GM18951 (cell line): ENCODE measurements around the gene AMN1.

Experiments used
- POLR2A ChIP-seq: IDR thresholded peaks from 4 replicates; pipeline ENCODE4 v1.6.1; 2011; ENCODE audit warnings: mild to moderate bottlenecking; ENCODE audit not compliant: insufficient read length, insufficient read depth; ENCODE audit errors: extremely low read depth
- in situ Hi-C: fragments of 300-500 bp; cut with MboI; formaldehyde crosslinking; loops from one replicate; pipeline ENCODE4 v1.12.0; 2022; ENCODE audit warnings: low sequenced_read_pairs, mixed read lengths, inconsistent platforms; ENCODE audit not compliant: unreplicated experiment

The AMN1 gene

DNA sequence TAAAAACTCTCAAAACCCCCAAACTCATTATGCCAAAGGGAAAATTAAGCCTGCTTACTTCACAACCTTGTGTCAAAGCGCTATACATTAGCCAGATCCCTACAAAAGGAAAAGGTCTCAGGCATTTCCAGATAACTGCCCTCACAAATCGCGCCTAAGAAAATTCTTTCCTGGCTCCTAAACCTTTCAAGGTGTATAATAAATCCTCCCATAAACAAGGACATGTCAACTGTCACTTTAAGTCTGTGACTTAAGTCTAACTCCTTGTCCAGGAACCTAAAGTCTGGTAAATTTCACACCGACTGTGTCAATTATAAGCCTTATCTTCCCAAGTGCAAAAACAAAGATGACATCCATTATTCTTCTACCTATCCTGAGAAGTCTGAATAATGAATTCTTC is 73.6 kb downstream of the AMN1 start:
- in situ Hi-C loops: loop anchor here (10.0 to 25.0 kb wide), 3 partner anchors 407 to 1090 kb away; no protein-coding TSS in a partner anchor
- no peak for TF ChIP-seq POLR2A

DNA sequence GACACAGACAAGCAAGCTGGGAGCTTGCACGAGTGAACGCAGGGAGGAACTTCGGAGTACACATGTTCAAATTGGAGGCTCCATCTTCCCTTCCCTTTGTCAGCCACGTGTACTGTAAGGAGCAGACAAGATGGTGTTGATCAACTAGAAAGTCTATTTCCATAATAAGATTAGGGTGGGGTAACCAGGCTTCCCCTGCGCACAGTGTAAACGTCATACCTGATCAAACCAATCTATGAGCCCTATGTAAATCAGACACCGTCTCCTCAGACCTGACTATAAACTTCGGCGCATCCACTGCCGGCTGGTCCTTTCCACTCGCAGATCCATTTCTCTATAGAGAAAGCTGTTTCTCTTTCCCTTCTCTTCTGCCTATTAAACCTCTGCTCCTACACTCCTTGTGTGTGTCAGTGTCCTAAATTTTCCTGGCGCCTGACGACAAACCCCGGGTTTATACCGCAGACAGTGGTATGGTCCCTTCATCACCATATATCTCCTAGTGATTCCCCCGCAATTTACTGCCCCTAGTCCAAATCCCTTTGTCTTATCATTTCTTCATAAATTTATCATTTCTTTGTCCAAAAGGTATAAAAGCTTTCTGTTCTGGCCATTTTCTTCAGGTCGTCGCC is 76.8 kb downstream of the AMN1 start:
- in situ Hi-C loops: loop anchor here (10.0 to 25.0 kb wide), 3 partner anchors 410 to 1093 kb away; no protein-coding TSS in a partner anchor
- no peak for TF ChIP-seq POLR2A

DNA sequence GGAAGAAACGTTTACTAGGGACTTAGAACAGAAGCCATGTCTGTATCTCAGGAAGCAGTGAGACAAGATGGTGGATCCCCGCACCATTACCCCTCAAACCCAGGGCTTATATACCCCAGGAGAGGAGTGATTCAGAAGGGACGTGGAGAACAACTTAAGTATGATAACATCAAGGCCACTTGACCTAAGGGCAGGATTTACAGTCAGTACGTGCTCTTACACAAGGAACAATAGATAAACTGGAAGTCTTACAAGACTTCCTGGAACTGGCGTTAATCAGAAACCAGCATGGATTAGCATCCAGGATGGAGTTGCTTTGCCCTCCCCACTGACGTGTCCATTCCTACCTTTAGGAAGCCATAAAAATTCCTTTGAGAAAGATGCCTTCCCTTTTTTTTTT is 77.9 kb downstream of the AMN1 start:
- in situ Hi-C loops: loop anchor here (10.0 to 25.0 kb wide), 3 partner anchors 411 to 1094 kb away; no protein-coding TSS in a partner anchor
- TF ChIP-seq POLR2A: no peak

DNA sequence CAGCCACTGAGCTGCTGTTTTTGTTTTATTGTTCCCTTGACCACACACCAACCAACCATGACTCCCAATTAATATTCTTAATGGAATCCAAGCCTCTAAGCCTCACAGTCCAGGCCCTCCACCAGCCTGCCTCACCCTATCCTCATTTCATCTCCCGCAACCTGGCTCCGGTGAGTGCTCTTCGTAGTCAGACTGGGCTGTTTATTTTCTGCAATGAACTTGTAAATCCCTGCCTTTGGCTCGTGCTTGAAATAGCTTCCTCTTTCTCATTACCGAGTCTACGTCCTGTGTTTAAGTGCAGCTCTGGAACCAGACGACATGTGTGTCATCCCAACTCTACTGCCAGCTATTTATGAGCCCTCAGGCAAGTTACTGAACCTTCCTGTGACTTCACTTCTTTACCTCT is 81.7 kb downstream of the AMN1 start:
- in situ Hi-C loops: loop anchor here (5.0 to 25.0 kb wide), 2 partner anchors 245 to 385 kb away; no protein-coding TSS in a partner anchor
- TF ChIP-seq POLR2A: no peak

DNA sequence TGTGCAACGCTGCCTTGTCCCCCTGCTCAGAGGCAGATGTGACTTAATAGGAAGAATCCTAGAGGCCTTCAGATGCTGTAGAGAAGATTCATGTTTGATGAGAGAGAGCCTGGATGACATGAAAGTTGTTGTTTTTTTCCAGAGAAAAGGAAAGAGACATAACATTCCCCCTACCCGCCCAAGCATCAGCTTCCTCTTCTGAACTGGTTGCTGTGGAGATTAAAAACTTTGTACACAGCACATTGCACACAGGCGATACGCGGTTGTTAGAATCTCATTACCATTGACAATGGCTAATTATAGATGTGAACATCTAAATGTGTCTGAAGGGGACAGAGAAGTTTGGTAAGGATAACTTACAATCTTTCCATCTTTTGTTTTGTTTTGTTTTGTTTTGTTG is 82.9 kb downstream of the AMN1 start:
- no peak for TF ChIP-seq POLR2A
- in situ Hi-C loops: loop anchor here (5.0 to 25.0 kb wide), 2 partner anchors 244 to 384 kb away; no protein-coding TSS in a partner anchor

DNA sequence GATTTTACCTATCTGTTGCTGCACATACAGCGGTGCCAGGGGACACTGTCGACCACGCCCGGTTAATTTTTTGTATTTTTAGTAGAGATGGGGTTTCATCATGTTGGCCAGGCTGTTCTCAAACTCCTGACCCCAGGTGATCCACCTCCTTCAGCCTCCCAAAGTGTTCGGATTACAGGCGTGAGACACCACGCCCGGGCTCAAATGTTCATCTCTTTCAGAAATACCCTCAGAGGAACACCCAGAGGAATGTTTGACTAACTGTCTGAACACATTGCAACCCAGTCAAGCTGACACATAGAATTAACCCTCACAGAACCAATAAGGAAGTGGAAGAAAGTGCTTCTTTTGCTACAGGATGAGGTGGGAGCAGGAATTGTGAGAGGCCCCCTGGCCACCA is 84.3 kb downstream of the AMN1 start:
- no peak for TF ChIP-seq POLR2A
- in situ Hi-C loops: loop anchor here (25.0 kb wide), 1 partner anchor 382 kb away; no protein-coding TSS in a partner anchor

DNA sequence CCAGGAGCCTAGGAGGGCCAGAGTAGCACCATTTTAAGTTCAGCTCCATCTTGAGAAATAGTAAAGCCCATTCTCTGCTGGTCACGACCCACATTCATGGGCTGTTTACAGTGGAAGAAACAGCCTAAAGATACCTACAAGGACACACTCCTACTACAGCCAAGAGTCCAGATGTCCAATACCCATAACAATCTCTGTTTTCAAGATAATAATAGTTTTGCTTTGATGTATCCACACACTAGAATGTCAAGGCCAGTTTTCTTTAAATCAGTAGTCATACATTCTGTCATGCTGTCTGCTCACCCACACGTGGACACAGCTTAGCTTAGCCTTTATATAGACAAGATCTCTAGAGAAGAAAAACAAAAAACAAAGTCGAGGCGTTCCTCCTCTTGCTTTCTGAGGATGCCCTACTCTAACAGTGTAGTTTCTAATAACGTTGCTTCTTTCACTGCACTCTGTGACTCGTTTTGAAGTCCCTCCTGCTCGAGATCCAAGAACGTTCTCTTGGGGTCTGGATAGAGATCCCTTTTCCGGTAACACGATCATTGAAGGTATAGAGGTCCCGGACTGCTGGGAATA is 87.2 kb downstream of the AMN1 start:
- TF ChIP-seq POLR2A: no peak
- in situ Hi-C loops: loop anchor here (25.0 kb wide), 1 partner anchor 379 kb away; no protein-coding TSS in a partner anchor

DNA sequence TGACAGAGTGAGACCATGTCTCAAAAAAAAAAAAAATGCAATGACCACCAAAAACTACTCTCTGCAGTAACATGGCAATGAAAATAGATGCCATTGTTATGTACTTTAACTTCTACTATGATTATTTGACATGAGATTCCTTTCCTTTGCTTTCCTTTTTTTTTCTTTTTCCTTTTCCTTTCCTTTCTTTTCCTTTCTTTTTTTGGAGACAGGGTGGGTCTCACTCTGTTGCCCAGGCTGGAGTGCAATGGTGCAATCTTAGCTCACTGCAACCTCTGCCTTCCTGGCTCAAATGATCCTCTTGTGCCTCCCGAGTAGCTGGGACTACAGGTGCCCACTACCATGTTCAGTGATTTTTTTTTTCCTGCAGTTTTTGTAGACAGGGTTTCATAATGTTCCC is 94.2 kb downstream of the AMN1 start:
- in situ Hi-C loops: loop anchor here (25.0 kb wide), 1 partner anchor 372 kb away; no protein-coding TSS in a partner anchor
- no peak for TF ChIP-seq POLR2A

DNA sequence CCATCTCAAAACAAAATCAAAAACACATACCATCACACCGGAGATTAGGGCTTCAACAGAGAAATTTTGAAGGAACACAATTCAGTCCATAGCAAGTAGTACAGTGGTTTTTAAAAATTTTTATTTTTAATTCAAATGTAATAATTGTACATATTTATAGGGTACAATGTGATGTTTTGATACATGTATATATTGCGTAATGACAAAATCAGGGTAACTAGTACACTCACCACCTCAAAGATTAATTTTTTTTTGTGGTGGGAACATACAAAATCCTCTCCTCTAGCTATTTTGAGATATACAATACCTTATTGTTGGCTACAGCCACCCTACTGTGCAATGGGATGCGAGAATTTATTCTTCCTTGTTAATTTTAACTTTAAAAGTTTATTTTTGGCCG is 95.4 kb downstream of the AMN1 start:
- in situ Hi-C loops: loop anchor here (25.0 kb wide), 1 partner anchor 371 kb away; no protein-coding TSS in a partner anchor

DNA sequence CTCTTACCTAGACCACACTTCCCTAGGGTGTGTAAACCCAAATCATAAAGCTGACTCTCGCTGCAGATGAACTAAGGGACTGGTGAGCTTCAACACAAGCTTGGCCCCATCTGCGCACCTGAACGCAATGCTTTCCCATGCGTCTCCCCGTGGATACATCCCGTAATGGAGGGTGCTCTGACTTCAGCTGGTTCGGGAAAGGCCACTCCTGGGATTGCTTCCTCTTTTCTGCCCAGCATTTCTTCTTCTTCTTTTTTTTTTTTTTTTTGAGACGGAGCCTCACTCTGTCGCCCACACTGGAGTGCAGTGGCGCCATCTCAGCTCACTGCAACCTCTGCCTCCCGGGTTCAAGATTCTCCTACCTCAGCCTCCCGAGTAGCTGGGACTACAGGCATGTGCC is 97.0 kb downstream of the AMN1 start:
- TF ChIP-seq POLR2A: no peak
- in situ Hi-C loops: loop anchor here (25.0 kb wide), 1 partner anchor 370 kb away; no protein-coding TSS in a partner anchor

More for the DNA sequence above, 95.4 kb downstream of the AMN1 start:
- no peak for TF ChIP-seq POLR2A

DNA sequence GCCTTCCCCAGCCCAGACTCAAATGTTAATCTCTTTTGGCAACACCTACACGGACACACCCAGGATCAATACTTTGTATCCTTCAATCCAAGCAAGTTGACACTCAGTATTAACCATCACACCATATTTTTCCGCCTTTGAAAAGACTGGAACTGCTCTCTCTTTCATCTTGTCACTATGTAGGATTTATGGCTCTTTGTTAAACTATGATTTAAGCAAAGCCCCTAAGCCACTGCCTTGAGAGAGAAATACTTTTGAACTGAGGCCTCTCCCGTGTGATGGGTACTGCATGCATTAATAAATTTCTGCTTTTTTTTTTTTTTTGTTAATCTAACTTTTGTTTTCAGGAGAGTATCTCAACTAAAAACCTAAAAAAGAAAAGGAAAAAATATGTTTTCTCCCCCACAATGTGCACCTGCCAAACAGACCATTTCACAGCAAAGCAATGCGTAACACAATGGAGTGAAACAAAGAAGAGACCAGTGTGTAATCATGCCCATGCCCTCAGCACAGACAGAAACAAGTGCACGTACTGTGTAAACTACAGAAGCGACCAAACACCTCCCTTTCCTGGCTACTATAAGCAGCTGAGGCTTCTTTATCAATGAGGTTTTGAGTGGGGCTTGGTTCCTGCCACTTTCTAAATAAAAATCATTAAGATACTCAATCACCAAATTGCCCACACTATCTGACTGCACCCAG is 97.6 kb downstream of the AMN1 start:
- no peak for TF ChIP-seq POLR2A
- in situ Hi-C loops: loop anchor here (25.0 kb wide), 1 partner anchor 369 kb away; no protein-coding TSS in a partner anchor

DNA sequence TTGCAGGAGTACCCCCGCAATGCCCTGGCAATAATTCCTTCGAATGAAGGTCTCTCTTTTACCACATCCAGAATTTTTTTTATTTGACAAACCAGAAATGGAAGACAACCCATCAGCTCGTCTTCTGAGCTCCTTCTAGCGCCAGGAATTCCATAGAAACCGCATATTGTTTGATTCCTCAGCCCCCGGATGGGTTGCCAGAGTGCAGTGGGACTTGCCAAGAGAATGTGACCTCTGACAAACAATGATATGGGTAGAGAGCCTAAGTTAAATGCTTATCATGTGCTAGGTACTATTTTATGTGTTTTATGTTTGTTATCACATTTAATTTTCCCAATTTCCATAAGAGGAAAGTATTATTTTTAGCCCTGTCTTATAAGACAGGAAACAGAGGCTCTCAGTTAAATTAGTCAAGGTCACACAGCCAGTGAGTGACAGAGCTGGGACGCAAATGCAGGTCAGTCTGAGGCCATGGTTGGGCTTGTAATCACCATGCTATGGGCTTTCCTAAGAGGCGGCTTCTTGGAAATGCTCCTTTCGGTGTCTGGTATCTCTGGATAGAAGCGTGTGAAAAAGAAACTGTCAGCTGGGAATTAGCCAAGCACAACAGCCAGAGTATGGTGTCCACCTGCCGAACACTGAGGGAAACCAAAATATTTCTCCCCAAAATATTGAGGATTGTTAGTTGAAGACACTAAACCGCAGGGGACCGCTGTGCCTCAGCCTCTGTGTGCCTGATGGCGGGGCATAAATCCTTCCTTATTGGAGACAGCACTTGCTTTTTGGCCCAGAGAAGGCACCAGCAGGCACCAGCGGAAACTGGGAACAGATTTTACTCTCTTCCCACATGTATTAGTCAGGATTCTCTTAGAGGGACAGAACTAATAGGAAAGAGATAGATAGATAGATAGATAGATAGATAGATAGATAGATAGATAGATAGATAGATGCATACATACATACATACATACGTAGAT is 98.8 kb downstream of the AMN1 start:
- TF ChIP-seq POLR2A: no peak
- in situ Hi-C loops: loop anchor here (25.0 kb wide), 1 partner anchor 368 kb away; no protein-coding TSS in a partner anchor
